Ishikawa (cell line): ENCODE results near the gene TECR.

Experiments
- CREB1 ChIP-seq: IDR thresholded peaks from 2 replicates; pipeline ENCODE4 v1.6.1; 2012; ENCODE audit warnings: low read depth
- EP300 ChIP-seq: IDR thresholded peaks from 2 replicates; pipeline ENCODE4 v1.6.1; 2012; ENCODE audit warnings: borderline replicate concordance
- NFIC ChIP-seq: IDR thresholded peaks from 2 replicates; pipeline ENCODE4 v1.6.1; 2012
- RAD21 ChIP-seq: IDR thresholded peaks from 2 replicates; pipeline ENCODE4 v1.6.1; 2012; ENCODE audit warnings: low read depth
- TAF1 ChIP-seq: IDR thresholded peaks from 2 replicates; pipeline ENCODE4 v1.6.1; 2012; ENCODE audit warnings: low read depth, mild to moderate bottlenecking
- YY1 ChIP-seq: IDR thresholded peaks from 2 replicates; pipeline ENCODE4 v1.6.1; 2012; ENCODE audit warnings: low read depth
- TF ChIP-seq, protein P1 (sequence below): IDR thresholded peaks from 2 replicates; pipeline ENCODE4 v1.6.1; 2012; ENCODE audit warnings: low read depth, mild to moderate bottlenecking

DNA sequence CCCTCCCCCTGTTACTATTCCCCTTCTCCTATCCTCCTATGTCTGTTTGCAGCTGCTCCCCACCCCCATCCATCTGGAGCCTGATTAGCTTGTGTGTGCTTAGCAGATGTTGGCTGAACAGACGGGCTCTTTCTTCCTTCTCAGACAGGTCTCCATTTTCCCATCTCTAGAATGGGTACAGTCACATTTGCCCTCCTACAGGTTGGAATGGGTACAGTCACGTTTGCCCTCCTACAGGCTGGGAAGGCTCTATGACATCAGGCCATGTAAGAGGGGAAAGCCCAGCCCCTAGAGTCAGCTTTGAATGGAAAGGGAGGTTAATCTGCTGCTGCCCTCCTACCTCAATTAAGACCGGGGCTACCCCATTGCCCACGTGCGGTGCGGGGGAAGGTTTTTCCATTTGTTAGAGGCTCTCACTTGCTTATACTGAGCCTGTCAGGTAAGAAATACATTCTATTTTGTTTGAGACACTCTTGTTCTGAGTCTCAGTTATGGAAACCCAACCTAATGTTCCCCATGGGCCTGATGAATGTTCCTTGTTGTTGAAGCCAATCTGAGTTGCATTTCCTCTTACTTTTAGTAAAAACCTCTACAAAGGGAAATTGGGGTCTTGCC, 51.3 kb downstream of the TECR start:
- TF ChIP-seq EP300 (no peak), NFIC (no peak), TAF1 (no peak), CREB1 (no peak), RAD21 (no peak), YY1 (no peak)
- TF ChIP-seq, protein P1, sequence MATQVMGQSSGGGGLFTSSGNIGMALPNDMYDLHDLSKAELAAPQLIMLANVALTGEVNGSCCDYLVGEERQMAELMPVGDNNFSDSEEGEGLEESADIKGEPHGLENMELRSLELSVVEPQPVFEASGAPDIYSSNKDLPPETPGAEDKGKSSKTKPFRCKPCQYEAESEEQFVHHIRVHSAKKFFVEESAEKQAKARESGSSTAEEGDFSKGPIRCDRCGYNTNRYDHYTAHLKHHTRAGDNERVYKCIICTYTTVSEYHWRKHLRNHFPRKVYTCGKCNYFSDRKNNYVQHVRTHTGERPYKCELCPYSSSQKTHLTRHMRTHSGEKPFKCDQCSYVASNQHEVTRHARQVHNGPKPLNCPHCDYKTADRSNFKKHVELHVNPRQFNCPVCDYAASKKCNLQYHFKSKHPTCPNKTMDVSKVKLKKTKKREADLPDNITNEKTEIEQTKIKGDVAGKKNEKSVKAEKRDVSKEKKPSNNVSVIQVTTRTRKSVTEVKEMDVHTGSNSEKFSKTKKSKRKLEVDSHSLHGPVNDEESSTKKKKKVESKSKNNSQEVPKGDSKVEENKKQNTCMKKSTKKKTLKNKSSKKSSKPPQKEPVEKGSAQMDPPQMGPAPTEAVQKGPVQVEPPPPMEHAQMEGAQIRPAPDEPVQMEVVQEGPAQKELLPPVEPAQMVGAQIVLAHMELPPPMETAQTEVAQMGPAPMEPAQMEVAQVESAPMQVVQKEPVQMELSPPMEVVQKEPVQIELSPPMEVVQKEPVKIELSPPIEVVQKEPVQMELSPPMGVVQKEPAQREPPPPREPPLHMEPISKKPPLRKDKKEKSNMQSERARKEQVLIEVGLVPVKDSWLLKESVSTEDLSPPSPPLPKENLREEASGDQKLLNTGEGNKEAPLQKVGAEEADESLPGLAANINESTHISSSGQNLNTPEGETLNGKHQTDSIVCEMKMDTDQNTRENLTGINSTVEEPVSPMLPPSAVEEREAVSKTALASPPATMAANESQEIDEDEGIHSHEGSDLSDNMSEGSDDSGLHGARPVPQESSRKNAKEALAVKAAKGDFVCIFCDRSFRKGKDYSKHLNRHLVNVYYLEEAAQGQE, result no peak
